ENCODE results near the gene PPP1R11. TPM values are rescaled to one million over a fixed set of nuclear protein-coding genes. Genes with fewer than 3 reads are reported as not detected.

PPP1R11 gene
- total RNA-seq, 1 experiment from 2014 or later = 59.2 TPM

- ChIA-PET CTCF (interaction anchor here (1.3 kb wide), 1 partner anchor 10 kb away, joined by 3 read pairs; no protein-coding TSS in a partner anchor), POLR2A (interaction anchor here (0.6 kb wide), 1 partner anchor 21 kb away, joined by 5 read pairs; no protein-coding TSS in a partner anchor)
- no peaks in the 10 kb centered on the region for H3K36me3 ChIP-seq (ENCODE audit: control insufficient read depth, insufficient read depth, low read length)
- no TSS peak for BruUV-seq (replicated peaks)
- no peak overlapping the region for H3K4me3 ChIP-seq (ENCODE audit: low read depth in 2 of 2, low read length in 2 of 2)
- in situ Hi-C loops (cut with HindIII; ENCODE audit: low pct_unique_long_range_greater_than_20kb, low sequenced_read_pairs) = no loop called here
- no peaks in the 10 kb centered on the region for H3K9me3 ChIP-seq (ENCODE audit: control insufficient read depth, insufficient read depth, low read depth, low read length)
- no peak overlapping the region for H3K27ac ChIP-seq (ENCODE audit: low read length)
- DNase-seq (ENCODE audit: low read depth, low spot score) (no peak), ATAC-seq (no peak)
- TF ChIP-seq TCF7L2 (IDR thresholded peaks at IDR 0.05; ENCODE audit: low read depth, low read length) (no peak), POLR2AphosphoS5 (IDR thresholded peaks at IDR 0.05; ENCODE audit: low read depth, low read length) (no peak), SIN3A (IDR thresholded peaks at IDR 0.05; ENCODE audit: borderline replicate concordance, insufficient read depth, low read depth, low read length) (no peak), REST (IDR thresholded peaks at IDR 0.05; ENCODE audit: insufficient read depth in 1 of 2, low read depth in 2 of 2, low read length in 1 of 2) (no peak), CTCF (IDR thresholded peaks at IDR 0.05) (no peak)
- peaks cover 16% of the 10 kb centered on the region for H3K27me3 ChIP-seq (ENCODE audit: control insufficient read depth, insufficient read depth, low read length)
- intact Hi-C loops (cut with micrococcal nuclease; ENCODE audit: unreplicated experiment) = no loop called here
- no peaks in the 10 kb centered on the region for H3K4me1 ChIP-seq (ENCODE audit: control insufficient read depth, insufficient read depth, low read length)
These were observed 45.5 kb downstream of the PPP1R11 start for GRCh38 chr6:30112402-30112994.

- no peak within 1 kb of the TSS for H3K27ac ChIP-seq (ENCODE audit: low read length)
These were observed 46.2 kb downstream of the PPP1R11 start, which contains the start of gene TRIM31 for GRCh38 chr6:30113003-30113759. TRIM31 (minus strand) TSS chr6:30113090; CDS start chr6:30112805, 285 bp downstream.

More at GRCh38 chr6:30113003-30113759, 46.2 kb downstream of the PPP1R11 start, which contains the start of gene TRIM31:
- DNase-seq (ENCODE audit: low read depth, low spot score) = no peak
- intact Hi-C loops (cut with micrococcal nuclease; ENCODE audit: unreplicated experiment) (no loop called here), in situ Hi-C loops (cut with HindIII; ENCODE audit: low pct_unique_long_range_greater_than_20kb, low sequenced_read_pairs) (no loop called here)
- no peak for ATAC-seq
- Histone ChIP-seq H3K4me1 (ENCODE audit: control insufficient read depth, insufficient read depth, low read length) (no peaks in the 10 kb centered on the region), H3K36me3 (ENCODE audit: control insufficient read depth, insufficient read depth, low read length) (no peaks in the 10 kb centered on the region), H3K4me3 (ENCODE audit: low read depth in 2 of 2, low read length in 2 of 2) (no peak within 1 kb of the TSS), H3K27me3 (ENCODE audit: control insufficient read depth, insufficient read depth, low read length) (peaks cover 16% of the 10 kb centered on the region), H3K9me3 (ENCODE audit: control insufficient read depth, insufficient read depth, low read depth, low read length) (no peaks in the 10 kb centered on the region)
- no peak for TF ChIP-seq POLR2AphosphoS5 (IDR thresholded peaks at IDR 0.05; ENCODE audit: low read depth, low read length)
- no peak for TF ChIP-seq CTCF (IDR thresholded peaks at IDR 0.05)
- no peak for TF ChIP-seq TCF7L2 (IDR thresholded peaks at IDR 0.05; ENCODE audit: low read depth, low read length)
- no peak for TF ChIP-seq SIN3A (IDR thresholded peaks at IDR 0.05; ENCODE audit: borderline replicate concordance, insufficient read depth, low read depth, low read length)
- TF ChIP-seq REST (IDR thresholded peaks at IDR 0.05; ENCODE audit: insufficient read depth in 1 of 2, low read depth in 2 of 2, low read length in 1 of 2) = no peak
- BruUV-seq (replicated peaks) = no TSS peak
- ChIA-PET CTCF (no interaction called here), POLR2A (no interaction called here)
